VCaP (cell line): Measurements from ENCODE around the gene TFEB.

Experiments used
- H3K27ac ChIP-seq: fragments of 450-650 bp; 2 replicates; pipeline ENCODE4 v1.5.1; 2017
- CTCF ChIP-seq: fragments of 450-650 bp; conservative IDR thresholded peaks from 2 replicates; pipeline ENCODE4 v1.5.1; 2017; ENCODE audit warnings: mild to moderate bottlenecking, moderate library complexity

TFEB gene

GRCh38 chr6:41694815-41695526 is 40.4 kb downstream of the TFEB start:
- H3K27ac ChIP-seq: no peak overlapping the region
- TF ChIP-seq CTCF: no peak

- no peak overlapping the region for H3K27ac ChIP-seq
- TF ChIP-seq CTCF: no peak
Observed at GRCh38 chr6:41693281-41694240, 41.8 kb downstream of the TFEB start.

GRCh38 chr6:41692730-41693129 is 42.7 kb downstream of the TFEB start:
- no peak for TF ChIP-seq CTCF
- no peak overlapping the region for H3K27ac ChIP-seq

- TF ChIP-seq CTCF: no peak
- no peak overlapping the region for H3K27ac ChIP-seq
Observed at GRCh38 chr6:41692080-41692675, 43.2 kb downstream of the TFEB start.

- no peak overlapping the region for H3K27ac ChIP-seq
- TF ChIP-seq CTCF: no peak
Observed at GRCh38 chr6:41691426-41692079, 43.9 kb downstream of the TFEB start.

GRCh38 chr6:41690541-41691330 is 44.7 kb downstream of the TFEB start:
- no peak for TF ChIP-seq CTCF
- H3K27ac ChIP-seq: no peak overlapping the region
